NCI-H2227 (cell line): ENCODE measurements around the gene TMEM178B.
A peak's percentile ranks its signal among the peaks of the same experiment; 100 is the strongest.

Experiments
- DNase-seq: peaks from one replicate; lab custom pipeline; 2025; ENCODE audit not compliant: unreplicated experiment; lab: John Stamatoyannopoulos, UW

TMEM178B gene

DNA sequence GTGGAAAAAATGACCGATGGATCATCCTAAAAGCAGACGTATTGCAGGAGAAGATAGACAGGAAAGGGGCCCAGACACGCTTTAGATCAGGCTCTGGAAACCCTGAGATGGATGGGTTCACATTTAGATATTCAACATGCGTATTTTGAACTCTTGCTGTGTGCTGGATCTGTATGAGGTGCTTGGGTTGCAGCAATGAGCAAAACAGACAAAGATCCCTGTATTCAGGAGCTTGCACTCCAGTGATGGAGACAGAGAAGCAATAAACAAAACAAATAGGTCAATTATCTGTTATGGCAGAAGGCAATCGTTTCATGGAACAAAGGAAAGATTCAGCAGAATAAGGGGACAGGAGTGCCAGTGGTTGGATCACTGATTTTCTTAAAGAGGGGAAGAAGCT lies 275.5 kb downstream of the TMEM178B start:
- no peak for DNase-seq

- DNase-seq = no peak
Observed at GRCh38 chr7:141349804-141350203, 275.9 kb downstream of the TMEM178B start.

DNA sequence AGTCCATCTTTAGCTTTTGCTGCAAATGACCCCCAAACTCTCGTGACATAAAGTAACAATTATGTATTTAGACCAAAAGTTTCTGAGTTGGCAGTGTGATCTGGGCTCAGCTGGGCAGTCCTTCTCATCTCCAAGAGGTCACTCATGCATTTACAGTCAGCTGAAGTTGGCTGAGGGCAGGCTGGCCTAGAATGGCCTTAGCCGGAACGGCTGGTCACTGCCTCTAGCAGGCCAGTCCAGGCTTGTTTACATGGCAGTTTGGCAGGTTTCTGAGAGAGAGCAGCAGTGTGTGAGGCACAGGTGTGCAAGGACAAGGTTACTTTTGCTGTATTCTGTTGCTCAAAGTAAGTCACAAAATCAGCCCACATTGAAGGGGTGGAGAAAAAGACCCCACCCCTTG lies 277.3 kb downstream of the TMEM178B start:
- DNase-seq = no peak

DNA sequence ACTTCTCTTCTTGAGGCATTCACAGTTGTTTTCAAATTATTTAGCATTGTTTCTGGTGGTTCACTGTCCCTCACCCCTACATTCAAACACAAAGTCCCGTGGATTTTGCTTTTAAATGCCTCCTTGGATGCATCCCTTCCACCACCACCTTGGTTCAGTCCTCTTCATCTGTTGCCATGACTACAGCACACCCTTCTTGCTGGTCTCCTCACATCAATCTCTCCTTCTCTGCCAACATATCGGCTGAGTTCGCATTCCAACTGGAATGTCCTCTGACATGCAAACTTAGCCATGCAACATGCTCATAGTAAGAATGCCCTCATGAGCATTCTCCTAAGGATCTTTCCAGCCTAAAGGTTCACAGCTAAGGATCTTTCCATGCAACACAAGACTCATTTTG lies 279.1 kb downstream of the TMEM178B start:
- DNase-seq = no peak

- DNase-seq = no peak
Observed at GRCh38 chr7:141354251-141354650, 280.4 kb downstream of the TMEM178B start.

GRCh38 chr7:141355032-141355431 lies 281.2 kb downstream of the TMEM178B start:
- DNase-seq = no peak

- DNase-seq = no peak
Observed at GRCh38 chr7:141356161-141356560, 282.3 kb downstream of the TMEM178B start.

DNA sequence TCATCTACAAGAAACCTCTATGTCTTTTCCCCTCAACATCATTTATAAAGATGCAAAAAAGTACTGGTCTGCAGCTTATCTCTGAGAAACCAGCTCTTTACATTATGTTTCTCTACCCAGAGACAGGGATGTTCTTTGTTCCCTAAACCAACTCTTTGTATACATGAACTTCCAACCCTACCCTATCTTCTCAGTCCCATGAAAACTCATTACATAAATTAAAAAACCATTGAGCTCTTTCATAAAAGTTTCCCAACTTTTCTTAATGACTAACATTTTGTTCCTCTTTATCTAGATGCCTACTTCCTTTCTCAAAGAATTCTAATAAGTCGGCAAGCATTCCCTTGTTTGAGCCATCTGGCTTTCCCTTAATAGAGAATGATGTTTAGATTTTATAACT lies 284.5 kb downstream of the TMEM178B start:
- DNase-seq = no peak

GRCh38 chr7:141359262-141359661 lies 285.4 kb downstream of the TMEM178B start:
- no peak for DNase-seq

DNA sequence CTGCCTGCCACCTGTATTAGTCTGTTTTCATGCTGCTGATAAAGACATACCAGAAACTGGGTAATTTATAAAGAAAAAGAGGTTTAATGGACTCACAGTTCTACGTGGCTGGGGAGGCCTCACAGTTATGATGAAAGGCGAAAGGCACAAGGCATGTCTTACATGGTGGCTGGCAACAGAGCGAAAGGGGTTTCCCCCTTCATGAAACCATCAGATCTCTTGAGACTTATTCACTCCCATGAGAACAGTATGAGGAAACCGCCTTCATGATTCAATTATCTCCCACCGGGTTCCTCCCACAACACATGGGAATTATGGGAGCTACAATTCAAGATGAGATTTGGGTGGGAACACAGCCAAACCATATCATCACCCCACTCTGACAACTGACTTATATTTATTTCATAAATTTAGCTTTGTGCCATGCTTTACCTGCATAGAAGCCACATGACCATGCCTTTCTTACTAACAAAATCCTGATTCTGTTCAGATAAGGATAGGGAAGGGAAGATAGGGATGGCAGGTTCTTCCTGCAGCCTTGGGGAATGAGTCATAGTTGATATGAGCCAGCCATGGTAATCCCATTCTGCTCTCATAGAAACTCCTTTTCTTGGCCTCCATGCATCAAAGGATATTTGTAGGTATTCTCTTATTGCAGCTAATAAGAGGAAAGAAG lies 286.0 kb downstream of the TMEM178B start:
- DNase-seq = no peak

GRCh38 chr7:141360416-141360760 lies 286.5 kb downstream of the TMEM178B start:
- no peak for DNase-seq

DNA sequence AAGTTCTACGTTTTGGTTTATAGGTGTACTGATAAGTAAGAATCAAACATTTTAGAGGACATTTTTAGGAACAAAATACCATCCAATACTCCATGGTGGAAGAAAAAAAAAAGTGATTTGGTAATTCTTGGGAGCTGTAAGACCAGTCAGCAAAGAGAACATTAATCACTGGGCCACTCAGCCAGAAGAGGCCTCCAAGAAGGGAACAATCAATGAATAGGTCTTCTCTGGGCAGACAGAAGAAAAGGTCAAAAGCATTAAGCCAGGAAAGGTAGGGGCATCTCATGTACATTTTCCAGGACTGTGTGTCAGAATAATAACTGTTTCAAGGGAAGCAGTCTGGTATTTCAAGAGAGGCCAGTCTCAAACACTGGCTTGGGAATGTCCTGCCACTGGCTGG lies 286.9 kb downstream of the TMEM178B start:
- no peak for DNase-seq

- DNase-seq = no peak
Observed at GRCh38 chr7:141361479-141361878, 287.6 kb downstream of the TMEM178B start.

DNA sequence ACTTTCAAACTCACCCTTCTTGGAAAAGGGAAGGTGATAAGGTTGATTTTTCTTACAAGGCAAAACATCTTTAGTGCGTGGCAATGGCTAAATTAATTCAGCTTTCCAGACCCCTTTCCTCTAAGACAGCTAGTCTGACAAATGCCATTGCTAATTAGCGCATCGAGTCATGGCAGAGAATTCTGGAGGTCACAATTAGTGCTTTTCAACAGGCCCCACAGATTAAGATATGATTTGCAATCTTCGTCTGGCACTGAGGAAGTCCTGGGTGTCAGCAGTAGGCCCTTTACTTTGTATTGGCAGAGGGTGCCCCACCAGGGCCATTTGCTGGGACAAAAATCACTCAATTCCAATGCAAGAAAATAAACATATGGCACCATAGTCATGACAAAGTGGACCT lies 288.1 kb downstream of the TMEM178B start:
- DNase-seq = no peak

DNA sequence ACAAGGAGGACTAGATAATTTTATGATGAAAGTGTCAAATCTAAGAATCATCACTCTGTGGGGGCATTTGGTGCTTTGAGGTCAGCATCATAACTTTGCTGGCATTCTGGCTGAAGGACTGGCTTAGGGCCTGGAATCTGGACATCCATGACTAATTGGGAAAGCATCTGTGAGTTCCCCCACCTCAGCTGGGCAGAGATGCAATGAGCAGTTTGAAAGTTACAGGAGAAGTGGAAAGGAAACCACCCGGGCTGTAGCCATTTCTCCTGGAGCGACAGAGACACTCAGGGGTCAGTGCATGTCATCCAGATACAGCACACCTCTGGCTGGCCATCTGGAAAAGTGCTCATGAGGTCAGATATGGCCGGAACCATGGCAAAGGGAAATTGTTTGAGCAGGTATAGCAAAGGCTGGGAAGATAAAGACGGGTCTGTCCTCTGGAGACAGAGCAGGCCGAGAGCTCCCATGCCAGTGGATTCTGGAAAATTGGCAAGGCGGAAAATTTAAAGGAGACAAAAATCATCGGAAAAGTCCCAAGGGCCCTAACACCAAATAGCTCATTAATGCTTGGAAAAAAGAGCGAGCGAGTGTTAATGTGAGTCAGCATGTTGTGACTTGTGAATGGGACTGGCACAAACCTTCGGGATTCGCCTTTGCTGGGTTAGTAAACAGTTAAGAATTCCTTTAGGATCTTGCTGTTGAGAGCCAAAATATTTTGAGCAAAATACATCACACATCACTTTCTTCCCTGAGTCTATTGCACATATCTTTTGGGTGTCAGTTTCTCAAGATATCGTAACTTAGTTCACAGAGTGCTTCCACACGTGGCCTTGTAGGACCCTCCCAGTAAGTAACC lies 288.9 kb downstream of the TMEM178B start:
- no peak for DNase-seq

DNA sequence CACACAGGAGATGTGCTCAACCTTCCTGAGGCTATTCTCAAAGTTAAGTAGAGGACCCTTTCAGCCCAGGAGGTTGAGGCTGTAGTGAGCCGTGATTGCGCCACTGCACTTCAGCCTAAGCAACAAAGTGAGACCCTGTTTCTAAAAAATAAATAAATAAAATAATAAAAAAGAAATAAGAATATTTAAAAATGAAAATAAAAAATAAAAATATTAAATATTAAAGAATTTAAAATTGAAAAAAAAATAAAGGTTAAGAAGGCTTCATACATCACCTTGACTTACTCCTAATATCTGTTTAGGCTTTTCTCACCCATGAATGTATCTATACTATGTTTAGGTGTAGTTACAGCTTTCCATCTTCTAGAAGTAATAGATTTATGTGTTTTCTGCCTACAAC lies 289.9 kb downstream of the TMEM178B start:
- no peak for DNase-seq

GRCh38 chr7:141366091-141366621 lies 292.3 kb downstream of the TMEM178B start:
- DNase-seq = peak; percentile 41

- DNase-seq = no peak
Observed at GRCh38 chr7:141369422-141369821, 295.6 kb downstream of the TMEM178B start.

DNA sequence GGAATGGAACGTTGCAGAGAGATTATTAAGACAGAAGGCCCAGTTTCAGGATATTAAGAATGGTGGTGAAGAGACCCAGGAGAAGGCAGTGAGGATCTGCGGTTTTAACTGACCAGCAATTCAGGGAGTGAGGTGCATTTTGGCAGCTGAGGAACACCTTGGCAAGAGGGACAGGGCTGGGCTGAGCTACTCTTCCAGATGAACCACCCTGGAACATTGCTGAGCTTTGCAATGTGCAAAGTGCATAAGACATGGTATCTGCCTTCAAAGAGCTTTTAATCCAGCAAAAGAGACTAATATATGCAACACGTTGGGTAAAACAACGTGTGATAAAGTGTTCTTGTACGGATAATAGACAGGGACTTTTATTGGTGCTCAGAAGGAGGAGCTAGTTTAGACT lies 296.3 kb downstream of the TMEM178B start:
- DNase-seq = no peak

GRCh38 chr7:141370650-141371049 lies 296.8 kb downstream of the TMEM178B start:
- no peak for DNase-seq

DNA sequence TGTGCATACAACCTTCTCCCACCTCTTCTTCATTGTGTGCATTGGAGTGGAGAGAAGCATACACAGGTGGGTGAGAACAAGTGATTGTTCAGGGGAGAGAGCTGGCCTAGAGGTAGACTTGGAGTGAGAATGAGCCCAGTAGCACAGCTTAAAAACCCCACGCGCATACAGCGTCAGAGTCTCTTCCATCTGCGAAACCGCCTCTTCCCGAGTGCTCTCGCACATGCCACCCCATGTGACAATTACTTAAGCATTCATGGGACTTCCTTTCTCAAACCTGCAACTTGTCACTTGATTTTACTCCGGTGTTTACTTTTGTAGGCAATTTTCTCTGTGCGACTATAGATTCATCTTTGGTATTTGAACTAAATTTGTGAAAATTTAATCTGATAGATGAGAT lies 300.6 kb downstream of the TMEM178B start:
- DNase-seq = no peak

- DNase-seq = no peak
Observed at GRCh38 chr7:141375442-141375841, 301.6 kb downstream of the TMEM178B start.
